Measurements from ENCODE around the gene RNF114.

The RNF114 gene

GRCh38 chr20:49892817-49893216, 43.4 kb upstream of the RNF114 start:
- POLR2A ChIA-PET = no interaction called here
- H3K27ac ChIP-seq (ENCODE audit: extremely low read depth, low read depth, low read length) = no peak overlapping the region

DNA sequence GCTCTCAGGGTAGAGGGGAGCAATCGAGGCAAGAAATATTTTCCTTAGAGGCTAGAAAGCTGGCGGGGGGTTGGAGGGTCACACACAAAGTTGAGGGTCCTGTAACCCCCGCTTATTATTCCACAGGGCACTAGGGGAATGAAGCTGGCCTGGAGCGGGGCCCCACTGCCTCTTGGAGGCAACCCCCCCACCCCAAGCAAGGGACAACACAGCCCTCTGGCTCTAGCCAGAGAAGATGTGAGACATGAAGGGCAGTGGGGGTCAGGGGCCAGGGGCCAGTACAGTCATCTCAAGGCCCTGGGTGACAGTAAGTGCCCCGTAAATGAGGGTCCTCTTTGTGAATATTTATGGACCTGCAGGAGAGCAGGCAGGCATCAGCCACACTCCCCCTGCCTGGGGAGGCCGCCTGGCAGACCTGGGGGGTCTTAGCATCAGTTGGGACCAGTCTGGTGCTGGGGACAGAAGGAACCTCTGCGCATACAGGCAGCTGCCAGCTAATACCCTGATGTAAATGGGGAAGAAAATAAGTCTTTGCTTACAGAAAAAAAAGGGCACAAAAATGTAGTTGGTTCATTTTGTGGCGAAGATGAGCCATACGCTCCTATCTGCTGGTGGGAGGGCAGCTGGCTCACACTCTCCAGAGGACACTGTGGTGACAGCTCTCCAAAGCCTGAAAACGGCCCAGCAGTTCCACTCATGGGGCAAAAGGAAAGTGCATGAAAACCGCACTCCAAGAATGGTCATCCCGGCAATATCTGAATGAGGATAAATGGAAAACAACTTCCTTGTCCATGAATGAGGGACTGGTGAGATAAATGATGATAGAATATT, 42.7 kb upstream of the RNF114 start:
- CTCF ChIA-PET = interaction anchor here (0.6 to 1.8 kb wide), 4 partner anchors 11 to 352 kb away, joined by 3 to 6 read pairs (median 4); no protein-coding TSS in a partner anchor
- Histone ChIP-seq H3K4me3 (ENCODE audit: low read depth, low read length) (no peak overlapping the region), H3K4me1 (ENCODE audit: control insufficient read depth, insufficient read depth, low read length) (no peaks in the 10 kb centered on the region), H3K9me3 (ENCODE audit: control insufficient read depth, insufficient read depth, low read depth, low read length) (no peaks in the 10 kb centered on the region), H3K36me3 (ENCODE audit: control insufficient read depth in 2 of 2, insufficient read depth in 1 of 2, low read length in 2 of 2) (peaks cover 0 to 8% of the 10 kb centered on the region in 2 experiments; a peak in 1 of 3 replicates), H3K27ac (ENCODE audit: extremely low read depth, low read depth, low read length) (no peak overlapping the region)
- TF ChIP-seq ZNF354C (tag by site-specific recombination; IDR thresholded peaks at IDR 0.05; ENCODE audit: borderline replicate concordance, low read depth) (no peak), GLIS1 (tag by site-specific recombination; IDR thresholded peaks at IDR 0.05) (peak; percentile 78), ZNF10 (tag by site-specific recombination; IDR thresholded peaks at IDR 0.05) (no peak), GLIS2 (tag by site-specific recombination; IDR thresholded peaks at IDR 0.05) (0 out of 2 replicates have a peak, but pooled peaks have one; percentile 30)
- POLR2A ChIA-PET = interaction anchor here (0.7 kb wide), 1 partner anchor 200 kb away, joined by 3 read pairs; no protein-coding TSS in a partner anchor

More at GRCh38 chr20:49892817-49893216, 43.4 kb upstream of the RNF114 start:
- Histone ChIP-seq H3K4me3 (ENCODE audit: low read depth, low read length) (no peak overlapping the region), H3K4me1 (ENCODE audit: control insufficient read depth, insufficient read depth, low read length) (no peaks in the 10 kb centered on the region), H3K9me3 (ENCODE audit: control insufficient read depth, insufficient read depth, low read depth, low read length) (no peaks in the 10 kb centered on the region), H3K36me3 (ENCODE audit: control insufficient read depth in 2 of 2, insufficient read depth in 1 of 2, low read length in 2 of 2) (peaks cover 0 to 9% of the 10 kb centered on the region in 2 experiments; a peak in 1 of 3 replicates)
- TF ChIP-seq ZNF76 (tag by site-specific recombination; IDR thresholded peaks at IDR 0.05; ENCODE audit: borderline replicate concordance, low read depth) (no peak), ZNF529 (tag by site-specific recombination; IDR thresholded peaks at IDR 0.05; ENCODE audit: insufficient replicate concordance) (no peak), ZNF266 (tag by site-specific recombination; IDR thresholded peaks at IDR 0.05; ENCODE audit: low read depth) (no peak), ZNF423 (tag by site-specific recombination; IDR thresholded peaks at IDR 0.05) (no peak), ZNF585B (tag by site-specific recombination; IDR thresholded peaks at IDR 0.05) (no peak), CTCF (tag by site-specific recombination; IDR thresholded peaks at IDR 0.05) (no peak), ZNF23 (tag by site-specific recombination; IDR thresholded peaks at IDR 0.05; ENCODE audit: borderline replicate concordance) (no peak), GFI1B (tag by site-specific recombination; IDR thresholded peaks at IDR 0.05) (no peak), ZIC2 (tag by site-specific recombination; IDR thresholded peaks at IDR 0.05) (no peak), ZNF600 (tag by site-specific recombination; IDR thresholded peaks at IDR 0.05) (no peak), SCRT1 (tag by site-specific recombination; IDR thresholded peaks at IDR 0.05; ENCODE audit: borderline replicate concordance) (no peak), ZNF184 (tag by site-specific recombination; IDR thresholded peaks at IDR 0.05) (no peak), ZNF121 (tag by site-specific recombination; IDR thresholded peaks at IDR 0.05) (no peak)
- TF ChIP-seq, protein P1, sequence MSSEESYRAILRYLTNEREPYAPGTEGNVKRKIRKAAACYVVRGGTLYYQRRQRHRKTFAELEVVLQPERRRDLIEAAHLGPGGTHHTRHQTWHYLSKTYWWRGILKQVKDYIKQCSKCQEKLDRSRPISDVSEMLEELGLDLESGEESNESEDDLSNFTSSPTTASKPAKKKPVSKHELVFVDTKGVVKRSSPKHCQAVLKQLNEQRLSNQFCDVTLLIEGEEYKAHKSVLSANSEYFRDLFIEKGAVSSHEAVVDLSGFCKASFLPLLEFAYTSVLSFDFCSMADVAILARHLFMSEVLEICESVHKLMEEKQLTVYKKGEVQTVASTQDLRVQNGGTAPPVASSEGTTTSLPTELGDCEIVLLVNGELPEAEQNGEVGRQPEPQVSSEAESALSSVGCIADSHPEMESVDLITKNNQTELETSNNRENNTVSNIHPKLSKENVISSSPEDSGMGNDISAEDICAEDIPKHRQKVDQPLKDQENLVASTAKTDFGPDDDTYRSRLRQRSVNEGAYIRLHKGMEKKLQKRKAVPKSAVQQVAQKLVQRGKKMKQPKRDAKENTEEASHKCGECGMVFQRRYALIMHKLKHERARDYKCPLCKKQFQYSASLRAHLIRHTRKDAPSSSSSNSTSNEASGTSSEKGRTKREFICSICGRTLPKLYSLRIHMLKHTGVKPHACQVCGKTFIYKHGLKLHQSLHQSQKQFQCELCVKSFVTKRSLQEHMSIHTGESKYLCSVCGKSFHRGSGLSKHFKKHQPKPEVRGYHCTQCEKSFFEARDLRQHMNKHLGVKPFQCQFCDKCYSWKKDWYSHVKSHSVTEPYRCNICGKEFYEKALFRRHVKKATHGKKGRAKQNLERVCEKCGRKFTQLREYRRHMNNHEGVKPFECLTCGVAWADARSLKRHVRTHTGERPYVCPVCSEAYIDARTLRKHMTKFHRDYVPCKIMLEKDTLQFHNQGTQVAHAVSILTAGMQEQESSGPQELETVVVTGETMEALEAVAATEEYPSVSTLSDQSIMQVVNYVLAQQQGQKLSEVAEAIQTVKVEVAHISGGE (tag by site-specific recombination; conservative IDR thresholded peaks at IDR 0.05; ENCODE audit: low read depth) = no peak
- TF ChIP-seq, protein P2, sequence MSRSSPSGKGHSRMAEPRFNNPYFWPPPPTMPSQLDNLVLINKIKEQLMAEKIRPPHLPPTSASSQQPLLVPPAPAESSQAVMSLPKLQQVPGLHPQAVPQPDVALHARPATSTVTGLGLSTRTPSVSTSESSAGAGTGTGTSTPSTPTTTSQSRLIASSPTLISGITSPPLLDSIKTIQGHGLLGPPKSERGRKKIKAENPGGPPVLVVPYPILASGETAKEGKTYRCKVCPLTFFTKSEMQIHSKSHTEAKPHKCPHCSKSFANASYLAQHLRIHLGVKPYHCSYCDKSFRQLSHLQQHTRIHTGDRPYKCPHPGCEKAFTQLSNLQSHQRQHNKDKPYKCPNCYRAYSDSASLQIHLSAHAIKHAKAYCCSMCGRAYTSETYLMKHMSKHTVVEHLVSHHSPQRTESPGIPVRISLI (tag by site-specific recombination; IDR thresholded peaks at IDR 0.05) = no peak
- CTCF ChIA-PET = interaction anchor here (0.7 to 1.8 kb wide), 3 partner anchors 11 to 351 kb away, joined by 4 to 6 read pairs (median 4); no protein-coding TSS in a partner anchor
